ENCODE results near the gene ZNF683.
"Not testable (repeated sequence)": the region's sequence is repeated elsewhere in the genome, so short reads cannot be mapped to it uniquely, and the experiment has no call there.

GRCh38 chr1:26374361-26374760, 1.8 kb upstream of the ZNF683 start:
- not testable (repeated sequence) for TF ChIP-seq TCF12 (IDR thresholded peaks at IDR 0.05; ENCODE audit: low read depth); FOXM1 (IDR thresholded peaks at IDR 0.05; ENCODE audit: borderline replicate concordance, low read depth); NFIC (IDR thresholded peaks at IDR 0.05)

Data from Ishikawa (cell line).